Neural cell (in vitro differentiated cells): ENCODE results near the gene ACP4.

Experiments used
- EZH2 ChIP-seq: fragments of 200-600, 300-800 bp; shearing (Covaris generic), sonication (generic); IDR thresholded peaks from 2 replicates; pipeline ENCODE4 v1.6.1; 2014; ENCODE audit warnings: antibody characterized with exemption, low read length, borderline replicate concordance, mild to moderate bottlenecking; ENCODE audit not compliant: insufficient read depth, poor library complexity, severe bottlenecking
- RAD21 ChIP-seq: fragments of 450-650 bp; conservative IDR thresholded peaks from 2 replicates; pipeline ENCODE4 v1.6.1; 2014; ENCODE audit warnings: antibody characterized with exemption, mild to moderate bottlenecking, moderate library complexity
- TF ChIP-seq, protein P1 (sequence below): fragments of 450-650 bp; IDR thresholded peaks from 2 replicates; pipeline ENCODE4 v1.5.1; 2014; ENCODE audit warnings: antibody characterized with exemption, mild to moderate bottlenecking, moderate library complexity; ENCODE audit not compliant: poor library complexity, severe bottlenecking
- TF ChIP-seq, protein P2 (sequence below): IDR thresholded peaks from 2 replicates; pipeline ENCODE4 v1.6.1; 2012; ENCODE audit warnings: borderline replicate concordance

DNA sequence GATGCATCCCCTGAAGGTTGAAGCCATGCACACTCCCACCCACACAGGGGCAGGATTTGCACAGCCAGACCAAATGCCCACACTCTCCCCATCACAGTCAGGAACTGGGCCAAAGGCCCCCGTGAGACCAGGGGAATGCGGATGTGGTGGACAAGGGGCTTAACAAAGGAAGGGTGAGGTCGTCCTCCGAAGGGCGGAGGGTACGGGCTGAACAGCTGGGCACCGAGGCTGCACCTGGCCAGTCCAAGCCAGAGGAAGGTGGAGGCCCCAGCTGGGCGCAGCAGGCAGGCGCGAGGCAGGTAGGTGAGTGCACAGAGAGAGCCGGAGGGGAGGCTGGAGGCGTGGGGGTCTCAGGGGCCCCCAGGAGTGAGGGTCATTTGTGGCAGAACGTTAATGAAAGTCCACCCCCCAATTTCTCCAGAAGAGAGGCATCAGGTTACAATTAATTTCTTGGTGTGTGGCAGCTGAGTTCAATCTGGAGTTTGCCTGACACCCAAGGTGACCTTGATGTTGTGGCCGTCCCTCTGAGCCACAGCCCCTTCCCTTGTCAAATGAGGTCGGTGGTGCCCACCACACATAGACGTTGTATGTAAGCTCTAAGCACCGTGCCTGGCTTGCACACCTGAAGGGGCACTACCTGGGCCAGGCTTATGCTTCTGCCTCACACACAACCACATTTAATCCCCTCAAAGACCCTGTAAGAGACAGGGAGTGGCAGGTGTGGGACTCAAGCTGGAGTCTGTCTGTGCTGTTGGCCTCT lies 40.2 kb downstream of the ACP4 start:
- TF ChIP-seq RAD21 (no peak), EZH2 (no peak)
- TF ChIP-seq, protein P1, sequence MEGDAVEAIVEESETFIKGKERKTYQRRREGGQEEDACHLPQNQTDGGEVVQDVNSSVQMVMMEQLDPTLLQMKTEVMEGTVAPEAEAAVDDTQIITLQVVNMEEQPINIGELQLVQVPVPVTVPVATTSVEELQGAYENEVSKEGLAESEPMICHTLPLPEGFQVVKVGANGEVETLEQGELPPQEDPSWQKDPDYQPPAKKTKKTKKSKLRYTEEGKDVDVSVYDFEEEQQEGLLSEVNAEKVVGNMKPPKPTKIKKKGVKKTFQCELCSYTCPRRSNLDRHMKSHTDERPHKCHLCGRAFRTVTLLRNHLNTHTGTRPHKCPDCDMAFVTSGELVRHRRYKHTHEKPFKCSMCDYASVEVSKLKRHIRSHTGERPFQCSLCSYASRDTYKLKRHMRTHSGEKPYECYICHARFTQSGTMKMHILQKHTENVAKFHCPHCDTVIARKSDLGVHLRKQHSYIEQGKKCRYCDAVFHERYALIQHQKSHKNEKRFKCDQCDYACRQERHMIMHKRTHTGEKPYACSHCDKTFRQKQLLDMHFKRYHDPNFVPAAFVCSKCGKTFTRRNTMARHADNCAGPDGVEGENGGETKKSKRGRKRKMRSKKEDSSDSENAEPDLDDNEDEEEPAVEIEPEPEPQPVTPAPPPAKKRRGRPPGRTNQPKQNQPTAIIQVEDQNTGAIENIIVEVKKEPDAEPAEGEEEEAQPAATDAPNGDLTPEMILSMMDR = no peak
- TF ChIP-seq, protein P2, sequence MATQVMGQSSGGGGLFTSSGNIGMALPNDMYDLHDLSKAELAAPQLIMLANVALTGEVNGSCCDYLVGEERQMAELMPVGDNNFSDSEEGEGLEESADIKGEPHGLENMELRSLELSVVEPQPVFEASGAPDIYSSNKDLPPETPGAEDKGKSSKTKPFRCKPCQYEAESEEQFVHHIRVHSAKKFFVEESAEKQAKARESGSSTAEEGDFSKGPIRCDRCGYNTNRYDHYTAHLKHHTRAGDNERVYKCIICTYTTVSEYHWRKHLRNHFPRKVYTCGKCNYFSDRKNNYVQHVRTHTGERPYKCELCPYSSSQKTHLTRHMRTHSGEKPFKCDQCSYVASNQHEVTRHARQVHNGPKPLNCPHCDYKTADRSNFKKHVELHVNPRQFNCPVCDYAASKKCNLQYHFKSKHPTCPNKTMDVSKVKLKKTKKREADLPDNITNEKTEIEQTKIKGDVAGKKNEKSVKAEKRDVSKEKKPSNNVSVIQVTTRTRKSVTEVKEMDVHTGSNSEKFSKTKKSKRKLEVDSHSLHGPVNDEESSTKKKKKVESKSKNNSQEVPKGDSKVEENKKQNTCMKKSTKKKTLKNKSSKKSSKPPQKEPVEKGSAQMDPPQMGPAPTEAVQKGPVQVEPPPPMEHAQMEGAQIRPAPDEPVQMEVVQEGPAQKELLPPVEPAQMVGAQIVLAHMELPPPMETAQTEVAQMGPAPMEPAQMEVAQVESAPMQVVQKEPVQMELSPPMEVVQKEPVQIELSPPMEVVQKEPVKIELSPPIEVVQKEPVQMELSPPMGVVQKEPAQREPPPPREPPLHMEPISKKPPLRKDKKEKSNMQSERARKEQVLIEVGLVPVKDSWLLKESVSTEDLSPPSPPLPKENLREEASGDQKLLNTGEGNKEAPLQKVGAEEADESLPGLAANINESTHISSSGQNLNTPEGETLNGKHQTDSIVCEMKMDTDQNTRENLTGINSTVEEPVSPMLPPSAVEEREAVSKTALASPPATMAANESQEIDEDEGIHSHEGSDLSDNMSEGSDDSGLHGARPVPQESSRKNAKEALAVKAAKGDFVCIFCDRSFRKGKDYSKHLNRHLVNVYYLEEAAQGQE = no peak
